HEK293 (cell line): ENCODE measurements around the gene C19orf53.
A peak's percentile ranks its signal among the peaks of the same experiment; 100 is the strongest.

Source experiments
- CTCF ChIA-PET: fragments of 350-600 bp; formaldehyde crosslinking; extraction: SDS; loops from one replicate; lab custom pipeline; 2021; ENCODE audit warnings: antibody characterized with exemption; lab: Yijun Ruan, JAX
- POLR2A ChIA-PET: fragments of 300-600 bp; formaldehyde crosslinking; extraction: SDS; loops from one replicate; lab custom pipeline; 2020; ENCODE audit warnings: antibody characterized with exemption, inconsistent platforms; lab: Yijun Ruan, JAX
- H3K27ac ChIP-seq: fragments of 200-500 bp; sonication (Bioruptor generic); 2 replicates; pipeline ENCODE4 v1.5.1; 2014; ENCODE audit warnings: low read depth, low read length, control low read depth, inconsistent platforms; ENCODE audit errors: extremely low read depth
- H3K36me3 ChIP-seq, 2 experiments: fragments of 200-500 bp in 1 of 2; sonication (Bioruptor generic) in 1 of 2; 1 replicate in 1 of 2; 2 replicates in 1 of 2; pipeline ENCODE4 v1.5.1; 2014 to 2017; ENCODE audit warnings: inconsistent platforms in 2 of 2, low read length in 2 of 2; ENCODE audit not compliant: control insufficient read depth in 2 of 2, insufficient read depth in 1 of 2
- H3K4me1 ChIP-seq: fragments of 200-500 bp; sonication (Bioruptor generic); 2 replicates; pipeline ENCODE4 v1.5.1; 2014; ENCODE audit warnings: mild to moderate bottlenecking, low read length, inconsistent platforms; ENCODE audit not compliant: control insufficient read depth, insufficient read depth
- H3K4me3 ChIP-seq: 2 replicates; pipeline ENCODE4 v1.5.1; 2011; ENCODE audit warnings: low read depth, mild to moderate bottlenecking, control low read depth, low read length, moderate library complexity
- H3K9me3 ChIP-seq: fragments of 200-500 bp; sonication (Bioruptor generic); 2 replicates; pipeline ENCODE4 v1.5.1; 2014; ENCODE audit warnings: low read depth, low read length, inconsistent platforms; ENCODE audit not compliant: control insufficient read depth, insufficient read depth
- EGR2 ChIP-seq: fragments of 450-650 bp; formaldehyde crosslinking; IDR thresholded peaks from 2 replicates; pipeline ENCODE4 v1.5.1; 2016; ENCODE audit warnings: low read depth, missing biosample characterization, missing genetic modification characterization
- GLIS1 ChIP-seq: fragments of 450-650 bp; formaldehyde crosslinking; IDR thresholded peaks from 2 replicates; pipeline ENCODE4 v1.5.1; 2016; ENCODE audit warnings: missing biosample characterization, missing genetic modification characterization
- GLIS2 ChIP-seq: fragments of 450-650 bp; formaldehyde crosslinking; IDR thresholded peaks from 2 replicates; pipeline ENCODE4 v1.5.1; 2016; ENCODE audit warnings: missing biosample characterization, missing genetic modification characterization
- HOXC10 ChIP-seq: sonication (generic); formaldehyde crosslinking; IDR thresholded peaks from 2 replicates; pipeline ENCODE4 v1.8.1; 2023; ENCODE audit warnings: mild to moderate bottlenecking, missing genetic modification reagents
- IKZF3 ChIP-seq: fragments of 450-650 bp; IDR thresholded peaks from 2 replicates; pipeline ENCODE4 v1.5.0; 2018; ENCODE audit warnings: missing biosample characterization, mild to moderate bottlenecking, missing genetic modification characterization, moderate library complexity
- OVOL3 ChIP-seq: fragments of 450-650 bp; formaldehyde crosslinking; IDR thresholded peaks from 2 replicates; pipeline ENCODE4 v1.5.1; 2016; ENCODE audit warnings: missing biosample characterization, missing genetic modification characterization
- PRDM6 ChIP-seq: fragments of 450-650 bp; formaldehyde crosslinking; IDR thresholded peaks from 2 replicates; pipeline ENCODE4 v1.5.1; 2017; ENCODE audit warnings: missing biosample characterization, missing genetic modification characterization
- SCRT2 ChIP-seq: fragments of 450-650 bp; formaldehyde crosslinking; IDR thresholded peaks from 2 replicates; pipeline ENCODE4 v1.5.1; 2016; ENCODE audit warnings: missing biosample characterization, missing genetic modification characterization
- SP2 ChIP-seq: fragments of 450-650 bp; formaldehyde crosslinking; IDR thresholded peaks from 2 replicates; pipeline ENCODE4 v1.5.1; 2016; ENCODE audit warnings: missing biosample characterization, missing genetic modification characterization
- ZFHX2 ChIP-seq: fragments of 450-650 bp; formaldehyde crosslinking; conservative IDR thresholded peaks from 2 replicates; pipeline ENCODE4 v1.5.1; 2016; ENCODE audit warnings: missing biosample characterization, missing genetic modification characterization
- ZNF335 ChIP-seq: fragments of 450-650 bp; formaldehyde crosslinking; conservative IDR thresholded peaks from 2 replicates; pipeline ENCODE4 v1.5.1; 2016; ENCODE audit warnings: missing biosample characterization, missing genetic modification characterization
- ZNF366 ChIP-seq: fragments of 450-650 bp; formaldehyde crosslinking; conservative IDR thresholded peaks from 2 replicates; pipeline ENCODE4 v1.5.1; 2016; ENCODE audit warnings: missing biosample characterization, missing genetic modification characterization
- ZNF391 ChIP-seq: fragments of 450-650 bp; formaldehyde crosslinking; IDR thresholded peaks from 2 replicates; pipeline ENCODE4 v1.5.1; 2016; ENCODE audit warnings: low read depth, missing biosample characterization, missing genetic modification characterization, borderline replicate concordance
- ZNF585B ChIP-seq: fragments of 450-650 bp; formaldehyde crosslinking; IDR thresholded peaks from 2 replicates; pipeline ENCODE4 v1.5.1; 2016; ENCODE audit warnings: missing biosample characterization, missing genetic modification characterization
- ZNF600 ChIP-seq: fragments of 450-650 bp; formaldehyde crosslinking; IDR thresholded peaks from 2 replicates; pipeline ENCODE4 v1.5.1; 2016; ENCODE audit warnings: missing biosample characterization, missing genetic modification characterization
- ZNF621 ChIP-seq: fragments of 450-650 bp; formaldehyde crosslinking; IDR thresholded peaks from 2 replicates; pipeline ENCODE4 v1.5.1; 2017; ENCODE audit warnings: missing biosample characterization, missing genetic modification characterization
- ZNF626 ChIP-seq: fragments of 450-650 bp; sonication (Bioruptor Pico); formaldehyde crosslinking; IDR thresholded peaks from 2 replicates; pipeline ENCODE4 v1.5.1; 2018; ENCODE audit warnings: missing biosample characterization, missing genetic modification characterization, inconsistent platforms
- ZNF629 ChIP-seq: fragments of 450-650 bp; formaldehyde crosslinking; IDR thresholded peaks from 2 replicates; pipeline ENCODE4 v1.5.1; 2017; ENCODE audit warnings: missing biosample characterization, missing genetic modification characterization
- ZNF792 ChIP-seq: fragments of 450-650 bp; formaldehyde crosslinking; IDR thresholded peaks from 2 replicates; pipeline ENCODE4 v1.5.1; 2016; ENCODE audit warnings: missing biosample characterization, missing genetic modification characterization
- ZXDB ChIP-seq: fragments of 450-650 bp; formaldehyde crosslinking; IDR thresholded peaks from 2 replicates; pipeline ENCODE4 v1.5.1; 2016; ENCODE audit warnings: missing biosample characterization, missing genetic modification characterization
- TF ChIP-seq, protein P1 (sequence below): fragments of 450-650 bp; formaldehyde crosslinking; optimal IDR thresholded peaks from 2 replicates; pipeline ENCODE3; 2016; ENCODE audit warnings: missing biosample characterization, mild to moderate bottlenecking, missing genetic modification characterization
- TF ChIP-seq, protein P2 (sequence below): fragments of 450-650 bp; formaldehyde crosslinking; IDR thresholded peaks from 2 replicates; pipeline ENCODE4 v1.5.1; 2016; ENCODE audit warnings: missing biosample characterization, missing genetic modification characterization, borderline replicate concordance
- TF ChIP-seq, protein P3 (sequence below): fragments of 450-650 bp; formaldehyde crosslinking; IDR thresholded peaks from 2 replicates; pipeline ENCODE4 v1.5.1; 2016; ENCODE audit warnings: missing biosample characterization, missing genetic modification characterization
- TF ChIP-seq, protein P4 (sequence below): fragments of 450-650 bp; formaldehyde crosslinking; IDR thresholded peaks from 2 replicates; pipeline ENCODE4 v1.5.1; 2016; ENCODE audit warnings: missing biosample characterization, missing genetic modification characterization

Gene C19orf53

GRCh38 chr19:13795595-13796300, 21.5 kb downstream of the C19orf53 start (continued):
- TF ChIP-seq OVOL3 (tag by site-specific recombination) (no peak), SP2 (tag by site-specific recombination) (peak; percentile 53), PRDM6 (tag by site-specific recombination) (no peak), ZFHX2 (tag by site-specific recombination) (peak; percentile 77), EGR2 (tag by site-specific recombination) (peak; percentile 70)
- TF ChIP-seq, protein P1, sequence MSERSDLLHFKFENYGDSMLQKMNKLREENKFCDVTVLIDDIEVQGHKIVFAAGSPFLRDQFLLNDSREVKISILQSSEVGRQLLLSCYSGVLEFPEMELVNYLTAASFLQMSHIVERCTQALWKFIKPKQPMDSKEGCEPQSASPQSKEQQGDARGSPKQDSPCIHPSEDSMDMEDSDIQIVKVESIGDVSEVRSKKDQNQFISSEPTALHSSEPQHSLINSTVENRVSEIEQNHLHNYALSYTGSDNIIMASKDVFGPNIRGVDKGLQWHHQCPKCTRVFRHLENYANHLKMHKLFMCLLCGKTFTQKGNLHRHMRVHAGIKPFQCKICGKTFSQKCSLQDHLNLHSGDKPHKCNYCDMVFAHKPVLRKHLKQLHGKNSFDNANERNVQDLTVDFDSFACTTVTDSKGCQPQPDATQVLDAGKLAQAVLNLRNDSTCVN (tag by site-specific recombination) = peak; percentile 7
- TF ChIP-seq, protein P2, sequence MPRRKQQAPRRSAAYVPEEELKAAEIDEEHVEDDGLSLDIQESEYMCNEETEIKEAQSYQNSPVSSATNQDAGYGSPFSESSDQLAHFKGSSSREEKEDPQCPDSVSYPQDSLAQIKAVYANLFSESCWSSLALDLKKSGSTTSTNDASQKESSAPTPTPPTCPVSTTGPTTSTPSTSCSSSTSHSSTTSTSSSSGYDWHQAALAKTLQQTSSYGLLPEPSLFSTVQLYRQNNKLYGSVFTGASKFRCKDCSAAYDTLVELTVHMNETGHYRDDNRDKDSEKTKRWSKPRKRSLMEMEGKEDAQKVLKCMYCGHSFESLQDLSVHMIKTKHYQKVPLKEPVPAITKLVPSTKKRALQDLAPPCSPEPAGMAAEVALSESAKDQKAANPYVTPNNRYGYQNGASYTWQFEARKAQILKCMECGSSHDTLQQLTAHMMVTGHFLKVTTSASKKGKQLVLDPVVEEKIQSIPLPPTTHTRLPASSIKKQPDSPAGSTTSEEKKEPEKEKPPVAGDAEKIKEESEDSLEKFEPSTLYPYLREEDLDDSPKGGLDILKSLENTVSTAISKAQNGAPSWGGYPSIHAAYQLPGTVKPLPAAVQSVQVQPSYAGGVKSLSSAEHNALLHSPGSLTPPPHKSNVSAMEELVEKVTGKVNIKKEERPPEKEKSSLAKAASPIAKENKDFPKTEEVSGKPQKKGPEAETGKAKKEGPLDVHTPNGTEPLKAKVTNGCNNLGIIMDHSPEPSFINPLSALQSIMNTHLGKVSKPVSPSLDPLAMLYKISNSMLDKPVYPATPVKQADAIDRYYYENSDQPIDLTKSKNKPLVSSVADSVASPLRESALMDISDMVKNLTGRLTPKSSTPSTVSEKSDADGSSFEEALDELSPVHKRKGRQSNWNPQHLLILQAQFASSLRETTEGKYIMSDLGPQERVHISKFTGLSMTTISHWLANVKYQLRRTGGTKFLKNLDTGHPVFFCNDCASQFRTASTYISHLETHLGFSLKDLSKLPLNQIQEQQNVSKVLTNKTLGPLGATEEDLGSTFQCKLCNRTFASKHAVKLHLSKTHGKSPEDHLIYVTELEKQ (tag by site-specific recombination) = no peak

DNA sequence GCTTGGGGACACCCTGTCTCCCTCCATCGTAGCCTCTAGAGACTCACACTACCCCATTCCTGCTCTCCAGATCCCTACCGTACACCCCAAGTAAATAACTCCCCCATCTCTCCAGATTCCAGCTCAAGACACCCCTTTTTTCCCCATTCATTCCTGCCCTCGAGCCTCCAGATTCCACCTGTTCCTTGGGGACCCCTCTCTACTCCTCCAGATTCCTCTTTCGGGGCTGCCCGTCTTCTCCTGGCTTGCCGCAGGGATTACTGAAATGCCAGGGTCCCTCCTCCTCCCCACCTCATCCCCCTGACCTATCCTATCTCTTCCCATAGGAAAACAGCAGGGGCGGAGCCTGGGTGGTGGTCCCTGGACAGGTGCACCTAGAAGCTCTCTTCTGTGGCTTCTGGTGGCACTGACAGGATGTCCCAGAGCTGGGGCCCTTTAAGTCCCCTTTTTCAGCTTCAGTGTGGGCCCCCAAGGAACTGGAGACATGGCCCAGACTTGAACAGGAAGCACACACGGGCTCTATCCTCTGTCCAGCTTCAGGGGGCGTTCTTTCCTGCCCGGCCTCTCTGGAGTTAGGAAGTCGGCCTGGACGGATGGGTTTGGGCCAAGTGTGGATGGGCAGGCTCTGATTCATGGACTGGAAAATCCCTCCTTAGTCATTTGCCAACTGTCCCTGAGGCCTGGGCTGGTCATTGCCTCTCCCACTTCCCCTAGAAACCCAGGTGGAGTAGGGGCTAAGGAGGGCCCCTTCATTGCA, 22.2 kb downstream of the C19orf53 start:
- CTCF ChIA-PET = interaction anchor here (0.5 to 2.7 kb wide), 5 partner anchors 50 to 713 kb away, joined by 3 to 12 read pairs (median 4); no protein-coding TSS in a partner anchor
- H3K4me3 ChIP-seq = peak overlapping the region; percentile 77
- POLR2A ChIA-PET = interaction anchor here (1.5 to 3.7 kb wide), 3 partner anchors 22 to 50 kb away, joined by 5 to 18 read pairs (median 17); partner anchors contain the start of gene C19orf53
- H3K4me1 ChIP-seq = peaks cover 8% of the 10 kb centered on the region
- 0 out of 2 replicates have a peak overlapping the region, but pooled peaks have one; percentile 41 for H3K27ac ChIP-seq
- no peaks in the 10 kb centered on the region for H3K36me3 ChIP-seq
- H3K9me3 ChIP-seq = no peaks in the 10 kb centered on the region
- peak; percentile 44; the same call in 1 of the 2 replicates for TF ChIP-seq GLIS2 (tag by site-specific recombination)
- TF ChIP-seq ZXDB = no peak
- TF ChIP-seq ZNF600 = no peak
- no peak for TF ChIP-seq HOXC10
- 0 out of 2 replicates have a peak, but pooled peaks have one; percentile 11 for TF ChIP-seq ZNF335 (tag by site-specific recombination)
- peak; percentile 30; the same call in 1 of the 2 replicates for TF ChIP-seq IKZF3 (tag by site-specific recombination)
- no peak for TF ChIP-seq ZNF621
- no peak for TF ChIP-seq ZNF391 (tag by site-specific recombination)
- TF ChIP-seq, protein P3, sequence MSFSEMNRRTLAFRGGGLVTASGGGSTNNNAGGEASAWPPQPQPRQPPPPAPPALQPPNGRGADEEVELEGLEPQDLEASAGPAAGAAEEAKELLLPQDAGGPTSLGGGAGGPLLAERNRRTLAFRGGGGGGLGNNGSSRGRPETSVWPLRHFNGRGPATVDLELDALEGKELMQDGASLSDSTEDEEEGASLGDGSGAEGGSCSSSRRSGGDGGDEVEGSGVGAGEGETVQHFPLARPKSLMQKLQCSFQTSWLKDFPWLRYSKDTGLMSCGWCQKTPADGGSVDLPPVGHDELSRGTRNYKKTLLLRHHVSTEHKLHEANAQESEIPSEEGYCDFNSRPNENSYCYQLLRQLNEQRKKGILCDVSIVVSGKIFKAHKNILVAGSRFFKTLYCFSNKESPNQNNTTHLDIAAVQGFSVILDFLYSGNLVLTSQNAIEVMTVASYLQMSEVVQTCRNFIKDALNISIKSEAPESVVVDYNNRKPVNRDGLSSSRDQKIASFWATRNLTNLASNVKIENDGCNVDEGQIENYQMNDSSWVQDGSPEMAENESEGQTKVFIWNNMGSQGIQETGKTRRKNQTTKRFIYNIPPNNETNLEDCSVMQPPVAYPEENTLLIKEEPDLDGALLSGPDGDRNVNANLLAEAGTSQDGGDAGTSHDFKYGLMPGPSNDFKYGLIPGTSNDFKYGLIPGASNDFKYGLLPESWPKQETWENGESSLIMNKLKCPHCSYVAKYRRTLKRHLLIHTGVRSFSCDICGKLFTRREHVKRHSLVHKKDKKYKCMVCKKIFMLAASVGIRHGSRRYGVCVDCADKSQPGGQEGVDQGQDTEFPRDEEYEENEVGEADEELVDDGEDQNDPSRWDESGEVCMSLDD (tag by site-specific recombination) = peak; percentile 83; the same call in 1 of the 2 replicates
- peak; percentile 59 for TF ChIP-seq SP2 (tag by site-specific recombination)
- TF ChIP-seq ZNF585B = no peak
- TF ChIP-seq ZNF792 (tag by site-specific recombination) = no peak
- no peak for TF ChIP-seq GLIS1 (tag by site-specific recombination)
- peak; percentile 36; the same call in 1 of the 2 replicates for TF ChIP-seq ZNF366 (tag by site-specific recombination)
- TF ChIP-seq, protein P4, sequence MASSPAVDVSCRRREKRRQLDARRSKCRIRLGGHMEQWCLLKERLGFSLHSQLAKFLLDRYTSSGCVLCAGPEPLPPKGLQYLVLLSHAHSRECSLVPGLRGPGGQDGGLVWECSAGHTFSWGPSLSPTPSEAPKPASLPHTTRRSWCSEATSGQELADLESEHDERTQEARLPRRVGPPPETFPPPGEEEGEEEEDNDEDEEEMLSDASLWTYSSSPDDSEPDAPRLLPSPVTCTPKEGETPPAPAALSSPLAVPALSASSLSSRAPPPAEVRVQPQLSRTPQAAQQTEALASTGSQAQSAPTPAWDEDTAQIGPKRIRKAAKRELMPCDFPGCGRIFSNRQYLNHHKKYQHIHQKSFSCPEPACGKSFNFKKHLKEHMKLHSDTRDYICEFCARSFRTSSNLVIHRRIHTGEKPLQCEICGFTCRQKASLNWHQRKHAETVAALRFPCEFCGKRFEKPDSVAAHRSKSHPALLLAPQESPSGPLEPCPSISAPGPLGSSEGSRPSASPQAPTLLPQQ (tag by site-specific recombination) = 0 out of 2 replicates have a peak, but pooled peaks have one; percentile 29
- 0 out of 2 replicates have a peak, but pooled peaks have one; percentile 12 for TF ChIP-seq SCRT2 (tag by site-specific recombination)
- TF ChIP-seq ZNF626 (tag by site-specific recombination) = no peak
- no peak for TF ChIP-seq ZNF629
